Peyer's patch (tissue), 4 donors: ENCODE data around the gene UBR2.

Source experiments
- CTCF ChIP-seq, 6 experiments: fragments of 450-650 bp in 4 of 6; fragments of 200-600 bp in 2 of 6; sonication (generic) in 1 of 6; IDR thresholded peaks; one replicate each; pipeline ENCODE4 v1.5.1; 2017 to 2019; ENCODE audit warnings: antibody characterized with exemption in 6 of 6, mild to moderate bottlenecking in 3 of 6, moderate library complexity in 1 of 6
- POLR2A ChIP-seq, 2 donors: fragments of 450-650 bp; IDR thresholded peaks; one replicate each; pipeline ENCODE4 v1.5.1; 2017; ENCODE audit warnings: antibody characterized with exemption in 2 of 2, mild to moderate bottlenecking in 2 of 2, moderate library complexity in 2 of 2

GRCh38 chr6:42547407-42548329 lies 16.2 kb upstream of the UBR2 start:
- no peak for TF ChIP-seq POLR2A (IDR thresholded peaks at IDR 0.05)
- peak; percentile 88 to 99 (median 96) for TF ChIP-seq CTCF (IDR thresholded peaks at IDR 0.05)
